Measurements from ENCODE around the gene STOML3.
A peak's percentile ranks its signal among the peaks of the same experiment; 100 is the strongest.
"Not testable (repeated sequence)": the region's sequence is repeated elsewhere in the genome, so short reads cannot be mapped to it uniquely, and the experiment has no call there.

The STOML3 gene, protein sequence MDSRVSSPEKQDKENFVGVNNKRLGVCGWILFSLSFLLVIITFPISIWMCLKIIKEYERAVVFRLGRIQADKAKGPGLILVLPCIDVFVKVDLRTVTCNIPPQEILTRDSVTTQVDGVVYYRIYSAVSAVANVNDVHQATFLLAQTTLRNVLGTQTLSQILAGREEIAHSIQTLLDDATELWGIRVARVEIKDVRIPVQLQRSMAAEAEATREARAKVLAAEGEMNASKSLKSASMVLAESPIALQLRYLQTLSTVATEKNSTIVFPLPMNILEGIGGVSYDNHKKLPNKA

DNA sequence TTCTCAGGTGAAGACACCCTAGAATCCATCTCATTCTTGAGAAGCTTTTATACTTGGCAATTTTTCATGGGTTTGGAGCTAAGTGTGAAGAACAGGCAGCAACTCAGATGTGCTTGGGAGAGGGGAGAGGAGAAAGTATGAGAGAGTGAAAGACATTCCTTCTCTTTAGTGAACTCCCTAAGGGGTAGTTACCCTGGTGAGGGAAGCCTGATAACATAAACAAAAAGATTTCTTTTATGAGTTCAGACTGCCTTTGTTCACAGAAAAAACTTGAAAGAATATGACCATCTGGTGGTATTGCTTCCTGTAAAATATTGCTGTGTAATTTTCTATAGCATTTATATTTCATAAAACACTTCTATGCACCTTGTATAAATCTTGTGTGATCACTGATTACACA is at the start of gene STOML3:
TSS of gene STOML3 (minus strand) at position 139 of the 400 bp plus-strand sequence. CDS start at position 29, 110 bp downstream.
- no peak for DNase-seq (ENCODE audit: low read depth)

DNA sequence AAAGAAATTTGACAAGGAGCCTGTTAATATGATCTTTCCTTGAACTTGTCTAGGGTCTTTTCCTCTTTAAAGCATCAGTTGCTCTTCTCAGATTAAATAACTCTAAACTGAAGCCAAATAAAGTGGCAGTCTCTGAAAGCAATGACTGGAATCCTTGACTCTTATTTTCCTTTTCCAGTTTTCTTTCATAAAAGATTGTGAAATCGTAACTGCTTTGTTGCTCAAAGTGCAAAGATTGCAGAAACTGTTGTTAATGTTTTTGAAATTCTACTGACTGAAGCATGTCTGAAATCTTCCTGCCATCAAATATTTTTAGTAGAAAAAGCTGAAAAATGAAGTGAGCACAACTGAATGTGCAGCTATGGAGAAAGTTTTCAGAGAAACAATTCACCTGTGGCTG is 49.6 kb upstream of the STOML3 start:
- DNase-seq (ENCODE audit: low read depth) = no peak

DNA sequence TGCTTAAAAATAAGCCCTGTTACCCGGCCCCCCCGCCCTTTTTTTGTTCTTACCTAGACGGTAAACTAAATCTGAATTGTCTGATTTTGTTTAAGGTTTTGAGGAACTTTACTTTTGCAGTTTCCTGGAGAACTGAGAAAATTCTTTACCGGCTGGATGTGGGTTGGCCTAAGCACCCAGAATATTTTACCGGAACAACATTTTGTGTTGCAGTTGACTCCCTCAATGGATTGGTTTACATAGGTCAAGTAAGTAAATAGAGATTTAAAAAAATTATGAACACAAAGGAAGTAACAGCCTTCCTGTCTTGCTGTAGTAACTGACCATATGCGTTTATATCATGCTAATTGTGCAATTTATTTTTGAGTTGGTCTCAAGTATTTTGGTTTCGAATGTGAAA is 48.4 kb upstream of the STOML3 start:
- DNase-seq (ENCODE audit: low read depth) = no peak

DNA sequence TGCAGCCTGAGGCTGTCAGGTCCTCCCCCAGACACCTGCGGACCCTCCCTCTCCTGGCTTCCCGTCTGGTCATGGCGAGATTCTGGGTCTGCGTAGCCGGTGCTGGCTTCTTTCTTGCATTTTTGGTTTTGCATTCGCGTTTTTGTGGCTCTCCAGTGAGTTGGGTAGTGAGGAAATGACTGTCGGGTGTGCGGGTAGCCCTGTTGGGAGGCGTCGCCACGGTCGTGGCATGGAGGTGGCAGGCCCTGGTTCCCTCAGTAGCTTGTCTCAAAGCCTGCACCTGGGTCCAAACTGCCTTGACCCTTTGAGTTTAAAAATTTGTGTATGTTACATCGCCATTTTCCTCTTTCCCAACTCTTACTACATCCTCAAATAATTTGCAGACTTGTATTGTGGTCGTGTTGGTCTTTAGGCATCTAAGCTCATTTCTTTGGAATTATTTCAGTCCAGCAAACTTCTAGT is 48.0 kb upstream of the STOML3 start:
- DNase-seq (ENCODE audit: low read depth) = peak; percentile 14

DNA sequence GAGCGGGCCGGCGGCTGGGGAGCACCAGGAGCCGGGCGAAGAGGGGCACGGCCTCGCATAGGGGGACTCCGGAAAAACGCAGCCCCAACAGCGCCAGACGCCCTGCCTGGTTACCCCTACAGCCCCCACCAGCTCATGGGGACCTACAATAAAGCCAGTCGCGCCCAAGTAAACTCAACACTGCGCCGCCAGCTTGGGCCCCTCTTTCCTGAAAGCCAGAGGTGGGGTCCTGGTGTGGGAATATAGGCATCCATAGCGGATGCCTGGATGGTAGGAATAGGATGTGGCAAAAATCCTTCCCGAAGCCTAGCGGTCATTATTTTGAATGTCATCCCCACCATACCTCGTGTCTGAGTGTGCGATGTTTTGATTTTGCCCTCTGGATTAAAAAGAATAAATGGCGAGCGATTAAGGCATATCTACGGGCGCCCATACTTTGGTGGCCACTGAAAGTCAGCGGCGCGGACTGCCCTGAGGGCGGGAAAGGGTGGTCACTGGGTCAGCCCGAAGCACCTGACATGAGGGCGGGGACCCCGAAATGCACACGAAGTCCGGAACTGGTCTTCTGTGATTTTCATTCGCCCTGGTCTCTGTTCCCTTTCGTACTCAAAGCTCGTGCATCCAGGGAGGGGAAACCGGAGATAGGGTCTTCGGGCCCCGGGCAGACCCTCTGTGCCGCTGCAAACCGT is 47.4 kb upstream of the STOML3 start, which contains the start of the genes NHLRC3 and PROSER1:
TSS of gene NHLRC3 (plus strand) at position 577 of the 689 bp plus-strand sequence. CDS start 184 bp downstream, outside the sequence.
TSS of gene PROSER1 (minus strand) at position 210 of the 689 bp plus-strand sequence. CDS start 847 bp downstream, outside the sequence.
- DNase-seq (ENCODE audit: low read depth) = peak; percentile 73

DNA sequence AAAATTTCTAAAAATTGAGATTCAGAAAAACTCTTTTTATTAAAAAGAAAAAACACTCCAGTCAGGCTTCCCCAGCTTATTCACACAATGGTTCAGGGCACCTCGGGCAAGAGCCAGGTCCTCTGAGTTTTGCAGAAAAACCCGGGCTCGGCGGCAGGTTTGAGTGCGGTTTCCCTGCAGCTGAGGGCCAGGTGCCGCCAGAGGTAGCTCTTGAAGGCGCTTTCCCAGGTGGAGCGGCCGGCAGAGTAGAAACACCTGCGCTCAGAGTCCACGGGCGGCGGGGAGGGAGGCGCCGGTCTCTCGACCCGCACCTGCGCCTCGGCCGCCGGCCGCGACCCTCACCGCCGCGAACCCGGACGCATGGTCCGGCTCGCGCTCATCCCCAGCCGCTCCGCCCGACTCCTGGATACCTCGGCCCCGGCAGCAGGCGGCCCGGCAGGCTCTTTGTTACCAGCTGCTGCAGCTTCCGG is 46.8 kb upstream of the STOML3 start:
- peak; percentile 10 for DNase-seq (ENCODE audit: low read depth)

DNA sequence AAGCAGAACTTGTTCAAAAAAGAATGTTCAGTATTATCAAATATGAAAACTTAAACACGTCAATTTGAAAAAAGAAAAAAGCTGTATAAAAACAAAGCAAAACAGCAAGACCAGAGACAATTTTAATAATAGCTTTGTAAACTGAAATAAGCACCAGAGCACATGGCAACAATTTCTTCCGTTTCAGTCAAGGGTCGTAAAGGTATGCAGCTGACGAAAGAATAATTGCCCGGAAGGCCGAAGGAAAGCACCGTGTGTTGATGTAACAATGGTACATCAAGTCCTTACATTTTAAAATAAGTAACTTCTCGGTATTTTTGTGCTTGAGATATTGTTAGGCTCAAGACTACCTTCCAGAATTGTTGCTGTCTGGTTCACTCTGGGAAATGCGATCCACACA is 45.6 kb upstream of the STOML3 start:
- no peak for DNase-seq (ENCODE audit: low read depth)

DNA sequence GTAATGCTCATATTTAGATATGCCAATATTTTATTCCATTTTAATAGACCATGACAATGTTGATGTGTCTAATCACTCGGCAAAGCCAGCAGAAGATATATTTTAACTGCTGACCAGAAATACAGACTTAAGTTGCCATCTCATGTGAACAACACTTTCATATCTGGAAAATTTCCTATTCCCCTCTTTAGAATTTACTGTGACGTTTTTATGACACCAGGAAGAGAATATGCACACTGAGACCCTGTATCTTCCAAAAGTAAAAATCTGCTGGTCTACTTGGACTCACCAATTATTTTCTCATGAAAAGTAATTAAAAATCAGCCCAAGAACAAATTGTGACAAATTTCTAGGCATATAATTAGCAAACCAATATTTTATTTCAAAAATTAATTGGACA is 45.2 kb upstream of the STOML3 start:
- no peak for DNase-seq (ENCODE audit: low read depth)

DNA sequence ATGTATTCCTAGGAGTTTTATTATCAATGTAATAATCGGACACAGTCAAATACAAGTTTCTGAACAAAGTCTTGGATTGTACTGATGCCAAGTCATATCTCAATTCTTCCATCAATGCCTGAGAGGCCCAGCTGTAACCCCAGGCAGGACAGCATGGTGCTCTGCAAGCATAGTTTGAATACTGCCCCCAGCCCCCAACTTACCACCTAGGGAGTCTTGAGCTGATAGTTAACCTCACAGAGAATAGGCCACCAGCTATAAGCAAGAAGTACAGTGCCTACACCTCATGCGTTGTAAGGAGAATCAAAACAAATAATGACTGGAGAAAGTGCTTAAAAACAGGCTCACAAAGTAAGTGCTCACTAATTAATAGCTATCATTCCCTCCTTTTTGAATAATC is 44.6 kb upstream of the STOML3 start:
- DNase-seq (ENCODE audit: low read depth) = no peak

DNA sequence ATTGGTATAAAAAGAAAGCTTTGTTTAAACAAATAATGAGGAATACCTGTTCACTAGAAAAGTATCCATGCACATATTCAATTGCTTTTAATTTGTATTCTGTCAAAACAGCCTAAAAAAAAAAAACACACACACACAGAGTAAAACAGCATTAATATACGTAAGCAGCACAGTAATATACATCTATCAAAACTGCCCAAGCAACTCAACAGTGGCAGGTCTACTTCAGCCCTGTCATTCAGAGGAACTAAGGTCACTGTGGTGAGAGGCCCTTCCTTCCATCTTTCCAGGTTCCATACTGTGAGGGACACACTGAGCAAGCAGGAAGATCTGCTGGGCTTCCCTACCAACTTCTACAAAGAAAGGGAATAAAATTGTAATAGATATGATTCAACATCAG is 43.5 kb upstream of the STOML3 start:
- DNase-seq (ENCODE audit: low read depth) = no peak

DNA sequence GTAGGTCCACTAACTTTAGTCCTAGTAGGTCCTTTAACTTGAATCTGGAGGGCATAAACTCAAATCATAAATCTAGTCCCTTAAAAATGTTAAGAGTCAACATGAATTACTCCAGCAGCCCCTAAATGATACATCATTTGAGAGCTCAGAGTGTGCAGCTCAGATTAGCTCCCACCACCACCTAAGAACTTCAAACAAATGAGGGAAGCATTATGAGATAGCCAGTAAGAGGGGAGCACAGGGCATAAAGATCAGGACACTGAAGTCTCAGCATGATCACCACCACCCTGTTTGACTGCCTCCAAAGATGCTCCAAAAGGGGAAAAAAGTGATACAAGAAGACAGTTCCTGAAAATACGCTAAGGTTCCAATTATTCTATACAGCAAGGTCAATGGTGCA is 41.5 kb upstream of the STOML3 start:
- DNase-seq (ENCODE audit: low read depth) = no peak

DNA sequence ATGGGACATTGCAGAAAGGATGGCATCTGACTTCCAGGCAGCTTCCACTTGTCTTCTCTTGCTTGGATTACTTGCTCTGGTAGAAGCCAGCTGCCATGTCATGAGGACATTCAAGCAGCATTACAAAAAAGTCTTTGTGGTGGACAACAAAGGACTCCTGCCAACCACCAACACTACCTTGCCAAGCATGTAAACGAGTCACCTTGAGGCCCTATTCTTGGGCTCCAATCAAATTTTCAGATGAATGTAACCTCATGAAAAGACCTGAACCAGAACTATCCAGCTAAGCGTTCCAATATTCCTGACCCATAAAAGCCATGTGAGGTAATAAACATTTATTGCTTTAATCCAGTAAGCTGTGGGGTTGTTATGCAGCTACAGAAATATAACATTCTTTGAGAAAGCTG is 34.8 kb upstream of the STOML3 start:
- DNase-seq (ENCODE audit: low read depth) = no peak

DNA sequence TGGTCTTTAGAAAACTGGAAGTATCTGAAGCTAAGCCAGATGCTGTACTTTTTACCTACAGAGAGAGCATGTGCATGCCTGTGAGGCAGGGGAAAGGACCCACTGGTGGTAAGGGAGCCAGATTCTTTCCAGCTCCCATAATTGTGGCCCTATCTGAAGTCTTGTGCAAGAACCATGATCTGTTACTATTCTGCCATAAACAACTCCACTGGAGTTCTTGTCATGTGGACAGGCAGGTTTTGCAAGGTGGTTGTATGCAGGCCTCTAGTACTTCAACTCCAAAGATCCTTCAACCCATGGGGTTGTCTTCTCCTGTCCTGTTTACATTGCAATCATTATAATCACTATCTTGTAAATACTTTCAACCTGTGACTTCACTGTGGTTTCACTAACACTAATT is 33.1 kb upstream of the STOML3 start:
- DNase-seq (ENCODE audit: low read depth) = no peak

DNA sequence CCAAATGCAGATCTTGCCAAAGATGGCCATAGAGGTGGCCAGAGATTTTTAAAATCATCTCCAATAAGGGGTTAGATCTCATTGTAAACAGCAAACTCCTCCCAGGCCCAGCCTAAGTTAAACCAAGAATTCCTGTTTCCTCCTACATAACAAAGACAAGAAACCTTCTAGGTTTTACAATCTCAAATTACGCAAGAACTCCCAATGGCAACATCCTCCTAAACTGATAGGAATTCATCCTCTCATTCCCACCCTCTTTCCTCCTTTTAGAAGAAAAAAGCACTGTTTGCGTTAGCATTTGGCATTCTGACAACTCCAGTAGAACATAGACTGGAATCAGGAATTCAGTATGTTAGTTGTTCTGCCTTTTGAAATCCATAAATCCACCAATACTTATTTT is 32.7 kb upstream of the STOML3 start:
- no peak for DNase-seq (ENCODE audit: low read depth)

DNA sequence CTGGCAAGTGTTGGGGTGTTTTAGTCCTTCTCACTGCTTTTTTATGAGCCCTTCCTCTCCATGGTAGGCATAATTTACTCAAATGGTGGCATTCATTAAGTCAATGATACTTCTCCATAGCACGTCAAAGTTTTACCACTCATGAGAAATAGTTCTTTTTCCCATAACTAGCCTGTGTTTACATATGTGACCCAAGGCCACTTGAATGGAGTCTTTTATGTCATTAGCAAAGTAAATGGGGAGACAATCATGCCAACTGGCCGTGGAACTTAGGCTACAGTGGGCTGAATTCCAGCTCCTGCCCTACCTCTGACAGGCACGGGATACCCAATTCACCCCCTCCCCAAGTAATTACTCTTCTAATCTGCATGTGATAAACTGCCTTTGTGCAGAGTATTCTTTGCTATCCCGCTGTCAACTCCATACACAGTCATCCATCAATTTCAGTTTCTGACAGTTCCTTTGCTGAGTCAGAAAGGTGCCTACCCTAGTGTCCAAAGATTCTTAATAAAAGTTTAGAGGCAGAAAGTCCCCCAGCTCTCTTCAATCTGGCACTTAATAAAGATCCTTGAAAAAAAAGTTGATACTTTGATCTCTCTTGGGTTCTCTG is 30.3 kb upstream of the STOML3 start:
- DNase-seq (ENCODE audit: low read depth) = no peak

DNA sequence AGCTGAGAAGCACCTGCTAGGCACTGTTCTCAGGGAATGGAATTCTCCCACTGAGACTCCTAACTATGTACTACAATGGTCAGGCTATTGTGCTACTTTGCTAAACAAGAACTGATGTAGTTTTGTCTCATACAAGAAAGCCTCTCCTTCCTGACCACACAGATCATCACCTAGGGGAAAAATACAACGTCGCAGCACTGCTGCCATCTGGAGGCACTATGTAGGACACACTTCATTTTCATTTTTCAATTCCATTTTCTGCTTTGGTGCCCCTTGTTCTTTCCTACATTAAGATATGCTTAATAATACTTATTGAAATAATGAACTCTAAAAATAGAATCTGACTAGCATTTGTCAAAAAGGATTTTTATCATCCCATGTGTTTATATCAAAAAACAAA is 26.2 kb upstream of the STOML3 start:
- DNase-seq (ENCODE audit: low read depth) = no peak

DNA sequence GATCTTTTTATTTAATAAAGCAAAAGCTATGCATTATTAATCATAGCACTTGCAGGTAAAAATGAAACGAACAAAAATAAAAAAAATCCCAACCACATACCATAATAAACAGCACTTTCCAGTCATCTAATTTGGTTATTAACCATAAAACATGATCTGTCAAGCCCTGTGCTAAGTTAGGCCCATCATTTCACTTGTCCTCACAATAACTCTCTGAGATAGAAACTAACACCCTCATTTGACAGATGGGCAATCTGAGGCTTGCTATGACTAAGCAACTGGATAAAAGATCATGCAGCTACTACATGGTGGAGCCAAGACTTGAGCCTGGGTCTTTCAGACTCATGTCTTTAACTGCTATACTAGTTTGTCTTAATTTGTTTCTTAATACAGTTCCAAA is 25.5 kb upstream of the STOML3 start:
- no peak for DNase-seq (ENCODE audit: low read depth)

DNA sequence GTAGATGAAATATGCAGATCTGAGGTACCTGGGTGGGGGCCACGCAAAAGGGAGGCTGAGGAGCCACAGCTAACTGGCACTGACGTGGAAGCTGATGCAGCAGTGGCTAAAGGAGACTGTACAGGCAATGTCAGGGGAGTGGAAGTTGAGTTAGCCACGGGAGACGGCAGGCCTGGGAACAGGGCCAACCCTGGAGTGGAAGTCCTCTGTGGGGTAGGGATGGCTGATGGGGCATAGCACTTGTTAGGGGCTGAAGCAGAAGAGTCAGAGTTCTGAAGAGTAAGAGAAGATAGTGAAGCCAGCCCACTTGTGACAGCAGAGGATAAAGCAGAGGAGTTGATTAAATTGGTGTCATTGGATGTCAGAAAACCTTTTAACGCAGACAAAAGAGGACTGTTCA is 22.8 kb upstream of the STOML3 start:
- DNase-seq (ENCODE audit: low read depth) = no peak

DNA sequence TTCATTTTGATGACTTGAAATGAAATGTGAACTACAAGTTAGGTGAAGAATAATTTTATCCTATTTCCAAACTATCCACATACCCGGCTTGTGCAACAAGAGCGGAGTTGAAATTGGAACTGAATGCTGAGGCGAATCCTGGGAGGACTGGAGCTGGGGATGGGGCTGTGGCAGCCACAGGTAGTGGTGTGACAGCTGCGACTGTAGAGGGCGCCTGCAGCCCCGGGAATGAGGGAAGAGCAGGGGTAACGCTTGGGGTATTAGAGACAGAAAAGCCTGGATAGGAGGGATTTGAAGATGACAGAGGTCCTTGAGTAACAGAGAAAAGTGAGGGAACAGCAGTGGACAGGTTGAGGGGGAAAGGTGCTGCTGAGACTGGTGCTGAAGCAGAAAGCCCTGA is 22.0 kb upstream of the STOML3 start:
- no peak for DNase-seq (ENCODE audit: low read depth)

DNA sequence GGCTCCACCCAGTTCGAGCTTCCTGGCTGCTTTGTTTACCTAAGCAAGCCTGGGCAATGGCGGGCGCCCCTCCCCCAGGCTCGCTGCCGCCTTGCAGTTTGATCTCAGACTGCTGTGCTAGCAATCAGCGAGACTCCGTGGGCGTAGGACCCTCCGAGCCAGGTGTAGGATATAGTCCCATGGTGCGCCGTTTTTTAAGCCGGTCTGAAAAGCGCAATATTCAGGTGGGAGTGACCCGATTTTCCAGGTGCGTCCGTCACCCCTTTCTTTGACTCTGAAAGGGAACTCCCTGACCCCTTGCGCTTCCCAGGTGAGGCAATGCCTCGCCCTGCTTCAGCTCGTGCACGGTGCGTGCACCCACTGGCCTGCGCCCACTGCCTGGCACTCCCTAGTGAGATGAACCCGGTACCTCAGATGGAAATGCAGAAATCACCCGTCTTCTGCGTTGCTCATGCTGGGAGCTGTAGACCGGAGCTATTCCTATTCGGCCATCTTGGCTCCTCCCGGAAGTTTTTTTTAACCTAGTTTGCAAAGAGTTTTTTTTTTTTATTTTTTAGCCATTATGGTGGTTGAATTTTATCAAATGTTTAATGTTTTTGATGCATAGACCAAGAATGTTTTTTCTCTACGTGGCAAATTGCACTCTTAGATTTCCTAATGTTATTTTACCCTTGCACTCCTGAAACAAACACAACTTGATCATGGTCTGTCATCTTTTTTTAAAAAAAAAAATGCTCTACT is 15.9 kb upstream of the STOML3 start:
- DNase-seq (ENCODE audit: low read depth) = not testable (repeated sequence)

DNA sequence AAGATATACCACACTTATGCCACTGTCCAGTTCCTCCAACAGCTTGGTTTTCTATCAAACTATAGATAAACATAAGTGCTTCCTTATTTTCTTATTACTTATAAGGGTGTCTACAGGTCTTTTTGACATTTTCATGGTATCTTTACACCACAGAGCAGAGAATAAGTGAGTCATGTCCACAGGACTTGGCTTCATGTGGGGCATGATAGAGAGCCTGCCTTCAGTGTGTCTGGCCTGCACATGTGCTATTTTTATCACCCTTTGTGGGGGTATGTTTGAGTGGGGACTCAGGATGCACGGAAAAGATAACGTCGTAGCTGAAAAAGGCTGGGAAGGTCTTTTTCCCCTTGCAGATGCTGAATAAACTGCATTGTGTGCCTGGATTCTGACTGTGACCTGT is 8.1 kb upstream of the STOML3 start:
- DNase-seq (ENCODE audit: low read depth) = no peak

DNA sequence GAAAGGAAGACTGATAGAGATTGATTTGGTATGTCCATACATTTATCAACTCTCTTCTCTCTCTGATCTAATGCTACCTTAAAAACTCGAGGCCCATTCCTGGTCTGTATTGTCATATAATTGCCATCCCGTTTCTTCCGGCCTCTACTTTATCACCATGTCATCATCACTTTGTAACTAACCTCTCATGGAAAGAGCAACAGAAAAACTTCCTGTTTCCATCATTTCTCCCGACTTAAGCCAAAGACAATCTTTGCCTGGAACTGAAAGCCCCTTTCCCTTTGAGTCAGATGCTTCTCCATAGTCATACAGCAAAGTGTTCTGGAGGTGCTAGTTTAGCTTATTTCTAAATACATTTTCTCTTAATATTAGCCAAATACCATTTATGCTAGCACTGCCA is 2.8 kb upstream of the STOML3 start:
- no peak for DNase-seq (ENCODE audit: low read depth)
